Fibroblast of peridontal ligament (primary cell): ENCODE results near the gene SH3BGRL2.

Experiments used
- DNase-seq: peaks from one replicate; pipeline ENCODE4 v3.0.0-alpha.2; 2010; ENCODE audit errors: extremely low read depth

SH3BGRL2 gene

GRCh38 chr6:79699606-79700005 lies 68.5 kb downstream of the SH3BGRL2 start:
- no peak for DNase-seq

DNA sequence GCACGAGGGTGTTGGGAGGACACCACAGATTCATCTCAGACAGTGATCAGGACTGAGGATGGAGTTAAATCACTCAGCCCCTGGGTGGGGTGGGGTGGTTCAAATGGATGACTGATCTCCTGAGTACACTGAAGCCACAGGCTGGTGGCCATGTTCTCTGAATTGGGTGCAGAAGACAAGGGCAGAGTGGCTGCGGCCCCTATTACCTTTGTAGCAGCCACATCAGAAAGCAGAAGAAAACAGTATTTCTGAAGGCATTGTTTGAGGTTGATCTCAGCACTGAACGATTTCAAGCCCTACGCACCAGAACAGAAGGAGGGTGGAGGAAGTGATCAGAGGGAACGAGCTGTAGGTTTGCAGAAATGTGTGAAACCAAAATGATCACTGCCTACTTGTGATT lies 71.6 kb downstream of the SH3BGRL2 start:
- DNase-seq = no peak

DNA sequence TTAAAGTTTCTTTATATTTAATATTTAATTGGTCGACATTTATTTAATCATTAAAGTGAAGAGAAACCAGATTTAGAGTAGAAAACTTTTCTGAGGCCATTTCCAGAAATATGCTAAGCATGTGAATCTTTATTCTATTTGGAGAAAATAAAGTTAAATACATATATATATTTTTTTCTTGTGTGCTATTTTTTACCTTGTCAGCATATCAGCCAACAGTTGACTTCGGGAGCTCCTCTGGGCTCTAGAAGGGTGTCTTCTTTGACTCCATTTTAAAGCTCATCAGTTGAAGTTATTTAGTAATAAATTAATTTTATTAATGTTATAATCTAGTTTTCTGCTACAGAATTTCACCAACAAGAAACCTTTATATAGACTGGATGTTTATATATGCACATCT lies 73.1 kb downstream of the SH3BGRL2 start:
- DNase-seq = no peak

- DNase-seq = no peak
Measured at GRCh38 chr6:79705456-79705995, 74.4 kb downstream of the SH3BGRL2 start.

DNA sequence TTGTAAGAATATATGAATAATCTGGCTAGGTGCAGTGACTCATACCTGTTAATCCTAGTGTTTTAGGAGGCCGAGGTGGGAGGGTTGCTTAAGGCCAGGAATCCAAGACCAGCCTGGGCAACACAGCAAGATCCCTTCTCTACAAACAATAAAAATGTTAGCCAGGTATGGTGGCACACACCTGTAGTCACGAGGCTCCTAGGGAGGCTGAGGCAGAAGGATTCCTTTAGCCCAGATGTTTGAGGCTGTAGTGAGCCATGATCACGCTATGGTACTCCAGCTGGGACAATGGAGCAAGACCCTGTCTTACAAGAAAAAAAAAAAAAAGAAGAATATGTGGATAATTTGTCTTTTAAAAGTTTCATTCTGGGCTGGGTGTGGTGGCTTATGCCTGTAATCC lies 75.4 kb downstream of the SH3BGRL2 start:
- no peak for DNase-seq

DNA sequence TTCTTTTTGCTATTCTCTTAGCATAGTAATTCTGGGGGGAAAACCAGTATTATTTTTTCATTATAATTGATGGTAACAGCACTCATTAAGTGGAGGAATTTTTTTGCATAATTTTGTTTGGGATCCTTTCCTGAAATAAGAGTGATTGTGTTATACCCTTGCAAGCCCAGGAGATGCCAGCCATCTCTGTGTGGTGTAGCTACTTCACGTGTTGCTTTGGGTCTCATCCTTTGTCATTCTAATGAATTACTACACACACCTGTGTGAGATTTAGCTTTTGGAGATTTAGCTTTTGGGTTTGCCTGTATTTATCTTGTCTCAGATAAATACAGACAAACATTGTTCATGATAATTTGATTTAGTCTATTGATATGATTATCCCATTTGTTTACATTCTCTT lies 76.5 kb downstream of the SH3BGRL2 start:
- no peak for DNase-seq

DNA sequence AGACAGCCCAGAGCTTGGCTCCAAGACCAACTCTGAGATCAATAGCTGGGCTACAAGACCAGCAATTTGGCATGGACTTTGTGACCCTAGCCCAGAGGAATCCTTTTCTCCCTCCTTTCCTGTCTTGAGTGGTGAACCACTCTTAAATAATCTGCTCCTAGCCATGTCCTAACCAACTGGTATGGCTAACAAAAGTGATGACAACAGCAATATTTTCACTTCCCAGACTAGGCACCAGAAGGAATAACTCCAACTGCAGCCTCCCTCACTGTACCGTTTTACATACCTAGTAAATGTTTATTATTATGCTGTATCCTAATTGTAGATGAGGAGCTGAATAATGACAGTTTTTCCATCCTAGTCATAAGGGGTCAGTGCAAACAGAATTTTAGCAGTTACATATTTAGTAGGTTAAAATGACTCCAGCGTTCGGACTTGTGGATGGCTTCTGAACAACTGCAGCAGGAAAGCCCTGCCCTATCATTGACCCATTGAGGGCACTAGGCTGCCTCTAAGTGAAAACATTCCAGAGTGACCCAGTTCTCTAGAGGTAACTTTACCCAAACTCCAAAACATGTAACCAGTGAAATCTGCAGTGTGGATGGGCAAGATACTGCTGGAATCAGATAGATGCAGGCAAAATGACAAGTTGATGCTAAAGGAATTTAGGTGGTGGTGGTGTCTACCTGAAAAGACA lies 77.1 kb downstream of the SH3BGRL2 start:
- DNase-seq = no peak

DNA sequence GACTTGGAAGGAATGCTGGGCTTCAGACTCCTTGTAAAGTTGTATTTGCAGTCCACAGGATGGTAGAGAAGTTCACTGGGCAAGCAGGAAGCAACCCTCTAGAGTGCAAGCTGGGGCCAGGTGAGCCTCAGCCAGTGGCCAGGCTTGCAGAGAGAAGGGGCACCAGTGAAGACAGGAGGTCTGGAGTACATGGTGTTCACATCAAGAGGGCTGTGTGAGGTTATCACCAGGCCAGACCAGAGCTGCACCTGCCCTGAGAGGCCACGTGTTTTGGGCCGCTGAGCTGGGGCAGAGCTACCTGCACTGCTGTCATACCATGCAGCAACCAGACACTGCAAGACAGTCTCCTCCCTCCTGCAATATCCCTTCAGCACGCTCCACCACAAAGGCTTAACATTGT lies 79.0 kb downstream of the SH3BGRL2 start:
- no peak for DNase-seq

GRCh38 chr6:79711167-79711566 lies 80.0 kb downstream of the SH3BGRL2 start:
- DNase-seq = no peak

DNA sequence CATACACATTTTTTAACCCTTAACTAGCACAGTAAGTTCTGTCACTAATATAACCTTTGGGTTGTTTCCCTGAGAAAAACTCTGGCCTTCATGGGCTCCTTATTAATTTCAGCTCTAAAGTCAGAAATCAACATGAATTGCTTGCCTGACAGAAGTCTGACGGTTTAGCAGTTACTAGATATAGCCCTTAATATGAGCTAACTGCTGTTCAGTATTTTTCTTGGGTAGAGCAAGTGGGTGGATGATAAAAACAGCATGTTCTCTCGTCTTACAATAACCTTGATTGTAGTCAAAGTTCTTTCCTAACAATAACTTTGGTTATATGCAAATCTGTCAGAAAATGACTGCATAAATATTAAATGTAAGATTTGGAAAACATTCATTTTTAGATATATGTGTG lies 81.0 kb downstream of the SH3BGRL2 start:
- DNase-seq = no peak

DNA sequence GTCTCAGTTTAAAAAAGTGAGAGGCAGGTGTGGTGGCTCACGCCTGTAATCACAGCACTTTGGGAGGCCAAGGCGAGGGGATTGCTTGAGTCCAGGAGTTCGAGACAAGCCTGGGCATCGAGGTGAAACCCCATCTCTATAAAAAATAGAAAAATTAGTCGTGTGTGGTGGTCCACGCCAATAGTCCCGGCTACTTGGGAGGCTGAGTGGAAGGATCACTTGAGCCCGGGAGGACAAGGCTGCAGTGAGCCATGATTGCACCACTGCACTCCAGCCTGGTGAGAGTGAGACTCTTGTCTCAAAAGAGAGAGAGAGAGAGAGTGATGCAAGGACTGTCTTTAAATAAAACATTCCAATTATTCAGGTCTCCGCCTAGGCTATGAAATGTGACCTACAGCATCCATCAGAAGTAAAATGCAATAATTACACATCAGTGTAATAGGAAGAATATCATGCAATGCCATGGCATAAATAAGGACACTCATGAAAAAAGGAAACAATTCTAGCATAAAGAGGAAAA lies 81.5 kb downstream of the SH3BGRL2 start:
- no peak for DNase-seq

DNA sequence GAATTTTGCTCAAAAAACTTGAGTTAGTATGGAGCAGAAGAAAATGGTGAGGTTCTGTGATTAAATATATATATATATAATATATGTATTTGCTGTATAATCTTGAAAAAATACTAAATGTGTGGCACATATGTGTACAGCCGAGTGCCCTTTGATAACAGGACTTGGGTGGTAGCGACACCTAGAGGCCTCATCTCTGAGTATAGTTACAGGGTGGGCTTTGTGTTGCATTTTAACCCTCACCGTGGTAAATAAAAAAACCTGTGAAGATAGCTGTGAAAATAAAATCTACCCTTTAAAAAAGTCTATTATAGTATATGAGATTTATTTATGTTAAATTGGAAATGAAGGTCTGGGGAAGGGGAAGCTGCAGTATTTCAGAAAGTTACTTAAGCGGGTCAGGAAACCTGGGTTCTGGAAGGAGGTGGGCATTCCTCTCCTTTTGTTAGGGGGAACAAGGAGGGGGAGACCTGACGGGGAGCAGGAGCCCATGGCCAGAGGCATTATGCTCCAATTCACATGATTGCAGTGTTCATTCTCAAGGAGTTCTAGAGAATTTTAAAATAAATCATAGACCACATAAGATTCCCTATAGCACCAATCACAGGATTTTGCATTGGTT lies 82.7 kb downstream of the SH3BGRL2 start:
- peak; percentile 44 for DNase-seq

GRCh38 chr6:79717989-79718388 lies 86.9 kb downstream of the SH3BGRL2 start:
- DNase-seq = no peak

- DNase-seq = peak; percentile 74
Measured at GRCh38 chr6:79718509-79719247, 87.5 kb downstream of the SH3BGRL2 start.

GRCh38 chr6:79719248-79719960 lies 88.3 kb downstream of the SH3BGRL2 start:
- peak; percentile 67 for DNase-seq

DNA sequence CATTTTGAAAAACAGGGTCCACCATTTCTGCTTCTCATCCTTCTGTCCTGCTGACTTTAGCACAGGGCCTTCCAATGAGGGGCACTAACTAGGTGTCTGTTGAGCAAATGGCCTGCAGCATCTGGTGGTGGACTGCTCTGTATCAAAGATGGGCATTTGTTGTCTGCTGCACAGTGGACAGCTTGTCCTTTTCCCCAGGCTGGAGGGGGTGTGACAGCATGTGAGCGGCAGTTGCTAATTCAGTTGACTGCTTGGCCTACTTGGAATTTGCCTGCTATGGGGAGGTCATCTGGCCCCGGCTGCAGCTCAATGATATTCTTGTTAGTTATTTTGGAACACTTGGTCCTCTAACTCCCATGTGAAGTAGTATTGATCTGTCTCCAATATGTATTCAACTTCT lies 93.7 kb downstream of the SH3BGRL2 start:
- DNase-seq = no peak

DNA sequence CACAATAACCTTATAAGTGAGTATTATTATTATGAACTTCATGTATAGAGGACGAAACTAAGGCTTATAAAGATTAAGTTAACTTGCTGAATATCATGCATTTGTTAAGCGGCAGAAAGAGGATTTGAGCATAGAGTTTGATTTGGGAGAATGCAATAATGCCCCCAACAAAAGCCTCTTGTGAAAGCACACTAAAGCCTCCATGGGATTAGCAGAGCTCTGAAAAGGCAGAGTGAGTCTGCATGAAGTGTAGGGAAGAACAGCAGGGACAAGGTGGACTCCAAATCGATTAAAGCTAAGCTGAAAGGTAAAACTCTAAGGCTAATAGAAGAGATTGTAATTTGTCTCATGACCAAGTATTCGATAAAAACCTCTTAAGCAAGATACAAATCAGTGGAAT lies 100.3 kb downstream of the SH3BGRL2 start:
- DNase-seq = no peak

GRCh38 chr6:79733388-79733787 lies 102.3 kb downstream of the SH3BGRL2 start:
- peak; percentile 6 for DNase-seq

- no peak for DNase-seq
Measured at GRCh38 chr6:79734374-79734773, 103.2 kb downstream of the SH3BGRL2 start.

- no peak for DNase-seq
Measured at GRCh38 chr6:79735183-79735582, 104.1 kb downstream of the SH3BGRL2 start.

- peak; percentile 20 for DNase-seq
Measured at GRCh38 chr6:79737172-79737571, 106.0 kb downstream of the SH3BGRL2 start.

DNA sequence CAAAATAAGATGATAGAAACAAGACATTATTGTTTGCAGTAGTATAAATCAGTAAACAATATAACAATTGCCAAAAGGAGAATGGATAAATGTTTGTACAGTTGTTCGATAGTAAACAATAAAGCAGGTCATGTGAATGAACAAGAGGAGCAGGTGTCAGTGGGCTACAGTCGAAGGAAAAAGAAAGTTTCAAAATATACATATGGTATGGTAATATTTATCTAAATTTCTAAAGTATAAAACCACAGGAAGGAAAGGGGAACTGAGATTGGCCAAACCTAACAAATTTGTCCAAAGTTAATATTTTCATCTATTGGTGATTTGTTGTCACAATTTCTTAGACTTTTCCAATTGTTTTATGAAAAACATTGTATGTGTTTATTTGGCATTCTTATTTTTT lies 110.9 kb downstream of the SH3BGRL2 start:
- DNase-seq = no peak
